ENCODE measurements around the gene FADS3. TPM values are rescaled to one million over a fixed set of nuclear protein-coding genes. Genes with fewer than 3 reads are reported as not detected.

FADS3 gene
- polyA plus RNA-seq, 1 experiment = 271 TPM

- DNase-seq (ENCODE audit: low read depth) = no peak
- Histone ChIP-seq H3K4me3 (ENCODE audit: low read depth, low read length) (no peak overlapping the region), H3K36me3 (ENCODE audit: control insufficient read depth, insufficient read depth, low read length) (peaks cover 44% of the 10 kb centered on the region), H3K27me3 (ENCODE audit: control insufficient read depth, insufficient read depth, low read length) (no peaks in the 10 kb centered on the region)
- TF ChIP-seq CTCF (IDR thresholded peaks at IDR 0.05; ENCODE audit: insufficient read depth, low read depth, low read length) = no peak
- ChIA-PET CTCF (interaction anchor here (0.7 to 1.4 kb wide), 2 partner anchors 14 to 59 kb away, joined by 3 read pairs; no protein-coding TSS in a partner anchor), POLR2A (no interaction called here)
Measured at GRCh38 chr11:61855939-61856680, 35.2 kb downstream of the FADS3 start.

- Histone ChIP-seq H3K27me3 (ENCODE audit: control insufficient read depth, insufficient read depth, low read length) (no peaks in the 10 kb centered on the region), H3K36me3 (ENCODE audit: control insufficient read depth, insufficient read depth, low read length) (peaks cover 43% of the 10 kb centered on the region), H3K4me3 (ENCODE audit: low read depth, low read length) (no peak overlapping the region)
- ChIA-PET CTCF (interaction anchor here (0.9 kb wide), 1 partner anchor 15 kb away, joined by 4 read pairs; no protein-coding TSS in a partner anchor), POLR2A (no interaction called here)
- no peak for TF ChIP-seq CTCF (IDR thresholded peaks at IDR 0.05; ENCODE audit: insufficient read depth, low read depth, low read length)
- DNase-seq (ENCODE audit: low read depth) = no peak
Measured at GRCh38 chr11:61854966-61855714, 36.2 kb downstream of the FADS3 start.

GRCh38 chr11:61854206-61854895, 37.0 kb downstream of the FADS3 start:
- H3K4me3 ChIP-seq (ENCODE audit: low read depth, low read length) = no peak overlapping the region
- no peaks in the 10 kb centered on the region for H3K27me3 ChIP-seq (ENCODE audit: control insufficient read depth, insufficient read depth, low read length)
- CTCF ChIA-PET = interaction anchor here (0.9 to 1.3 kb wide), 2 partner anchors 16 to 24 kb away, joined by 3 to 4 read pairs; no protein-coding TSS in a partner anchor
- H3K36me3 ChIP-seq (ENCODE audit: control insufficient read depth, insufficient read depth, low read length) = peaks cover 47% of the 10 kb centered on the region
- POLR2A ChIA-PET = no interaction called here
- no peak for DNase-seq (ENCODE audit: low read depth)
- TF ChIP-seq CTCF (IDR thresholded peaks at IDR 0.05; ENCODE audit: insufficient read depth, low read depth, low read length) = no peak

- ChIA-PET CTCF (interaction anchor here (1.3 kb wide), 1 partner anchor 23 kb away, joined by 3 read pairs; no protein-coding TSS in a partner anchor), POLR2A (no interaction called here)
- Histone ChIP-seq H3K36me3 (ENCODE audit: control insufficient read depth, insufficient read depth, low read length) (peaks cover 47% of the 10 kb centered on the region), H3K27me3 (ENCODE audit: control insufficient read depth, insufficient read depth, low read length) (no peaks in the 10 kb centered on the region), H3K4me3 (ENCODE audit: low read depth, low read length) (no peak overlapping the region)
- no peak for DNase-seq (ENCODE audit: low read depth)
- no peak for TF ChIP-seq CTCF (IDR thresholded peaks at IDR 0.05; ENCODE audit: insufficient read depth, low read depth, low read length)
Measured at GRCh38 chr11:61853698-61854169, 37.6 kb downstream of the FADS3 start.

- CTCF ChIA-PET = no interaction called here
- Histone ChIP-seq H3K36me3 (ENCODE audit: control insufficient read depth, insufficient read depth, low read length) (peaks cover 50% of the 10 kb centered on the region), H3K4me3 (ENCODE audit: low read depth, low read length) (no peak overlapping the region), H3K27me3 (ENCODE audit: control insufficient read depth, insufficient read depth, low read length) (no peaks in the 10 kb centered on the region)
- TF ChIP-seq CTCF (IDR thresholded peaks at IDR 0.05; ENCODE audit: insufficient read depth, low read depth, low read length) = no peak
- DNase-seq (ENCODE audit: low read depth) = no peak
- POLR2A ChIA-PET = no interaction called here
Measured at GRCh38 chr11:61851900-61852295, 39.4 kb downstream of the FADS3 start.
